AG04449 (cell line): ENCODE measurements around the gene JAML.

Source experiments
- CTCF ChIA-PET: fragments of 350-600 bp; formaldehyde crosslinking; extraction: SDS; loops from one replicate; lab custom pipeline; 2021; ENCODE audit warnings: antibody characterized with exemption; lab: Yijun Ruan, JAX
- POLR2A ChIA-PET: fragments of 400-600, 350-600 bp; formaldehyde crosslinking; extraction: SDS; loops from one replicate; lab custom pipeline; 2020; ENCODE audit warnings: antibody characterized with exemption, inconsistent platforms; lab: Yijun Ruan, JAX
- DNase-seq: peaks from one replicate; pipeline ENCODE4 v3.0.0-alpha.2; 2010; ENCODE audit warnings: low read depth, low spot score
- H3K4me3 ChIP-seq: 2 replicates; pipeline ENCODE4 v1.5.1; 2011; ENCODE audit warnings: low read depth, mild to moderate bottlenecking, control low read depth, low read length
- CTCF ChIP-seq: IDR thresholded peaks from one replicate; pipeline ENCODE4 v1.5.1; 2011; ENCODE audit warnings: mild to moderate bottlenecking, moderate library complexity, low read length, control low read depth, inconsistent platforms; ENCODE audit not compliant: insufficient read depth; ENCODE audit errors: missing control alignments

The JAML gene

GRCh38 chr11:118224511-118225188, at the start of gene JAML:
TSS of gene JAML (minus strand) at chr11:118225011. CDS start at chr11:118214866, 10,145 bp downstream.
- ChIA-PET CTCF (interaction anchor here (1.2 to 1.3 kb wide), 2 partner anchors 26 to 130 kb away, joined by 4 read pairs; no protein-coding TSS in a partner anchor), POLR2A (no interaction called here)
- no peak for TF ChIP-seq CTCF
- H3K4me3 ChIP-seq: no peak within 1 kb of the TSS
- DNase-seq: no peak

GRCh38 chr11:118274186-118274585, 49.4 kb upstream of the JAML start:
- no peak overlapping the region for H3K4me3 ChIP-seq
- no peak for DNase-seq
- TF ChIP-seq CTCF: no peak
- CTCF ChIA-PET: no interaction called here
- POLR2A ChIA-PET: no interaction called here

- POLR2A ChIA-PET: no interaction called here
- no peak for DNase-seq
- no peak for TF ChIP-seq CTCF
- CTCF ChIA-PET: no interaction called here
- H3K4me3 ChIP-seq: no peak overlapping the region
These were observed 47.2 kb upstream of the JAML start for GRCh38 chr11:118272001-118272400.

- no peak overlapping the region for H3K4me3 ChIP-seq
- TF ChIP-seq CTCF: no peak
- POLR2A ChIA-PET: no interaction called here
- DNase-seq: no peak
- CTCF ChIA-PET: no interaction called here
These were observed 42.7 kb upstream of the JAML start for GRCh38 chr11:118267486-118267885.

GRCh38 chr11:118265954-118266353, 41.1 kb upstream of the JAML start:
- no peak for DNase-seq
- no peak overlapping the region for H3K4me3 ChIP-seq
- no peak for TF ChIP-seq CTCF
- ChIA-PET POLR2A (no interaction called here), CTCF (no interaction called here)

GRCh38 chr11:118264569-118265465, 40.0 kb upstream of the JAML start:
- H3K4me3 ChIP-seq: no peak overlapping the region
- DNase-seq: no peak
- ChIA-PET CTCF (no interaction called here), POLR2A (no interaction called here)
- TF ChIP-seq CTCF: no peak
